Adrenal gland (tissue), 12 donors: ENCODE results near the gene NLGN4X. TPM values are rescaled to one million over a fixed set of nuclear protein-coding genes. Genes with fewer than 3 reads are reported as not detected.

Experiments used
- DNase-seq, 7 donors: peaks; one replicate each; pipeline ENCODE4 v3.0.0-alpha.2; 2019 to 2020
- H3K27ac ChIP-seq, 5 donors: fragments of 200-600 bp; sonication (generic) in 4 of 5; 1 replicate in 3 of 5; 2 replicates in 2 of 5; pipeline versions ENCODE4 v1.5.1 to v1.8.0; 2016 to 2020; ENCODE audit warnings: mild to moderate bottlenecking in 1 of 5
- H3K27me3 ChIP-seq: fragments of 200-600 bp; 2 replicates; pipeline ENCODE4 v1.8.0; 2021
- H3K36me3 ChIP-seq, 2 donors: fragments of 200-600 bp; replicated peaks in 1 of 2; 1 replicate in 1 of 2; 2 replicates in 1 of 2; pipeline versions ENCODE4 v1.5.1 to v1.8.0; 2018 to 2022
- H3K4me1 ChIP-seq, 2 donors: fragments of 200-600 bp; replicated peaks in 1 of 2; 1 replicate in 1 of 2; 2 replicates in 1 of 2; pipeline versions ENCODE4 v1.5.1 to v1.8.0; 2018 to 2021
- H3K4me3 ChIP-seq, 4 donors: fragments of 200-600 bp; sonication (generic) in 3 of 4; one replicate each; pipeline ENCODE4 v1.5.1; 2016 to 2018
- H3K9me3 ChIP-seq, 3 donors: fragments of 200-600 bp; sonication (generic) in 1 of 3; replicated peaks in 1 of 3; 1 replicate in 2 of 3; 2 replicates in 1 of 3; pipeline versions ENCODE4 v1.5.1 to v1.8.0; 2016 to 2021
- POLR2A ChIP-seq, 2 donors: fragments of 450-650 bp; IDR thresholded peaks; one replicate each; pipeline ENCODE4 v1.6.1; 2017; ENCODE audit warnings: antibody characterized with exemption in 2 of 2, mild to moderate bottlenecking in 2 of 2, moderate library complexity in 1 of 2
- WGBS, 4 donors: extraction: QIAGEN DNeasy Blood & Tissue Kit in 2 of 4; methylation state at CpG; one replicate each; pipeline versions ENCODE4 v1.1.5 to v1.1.7; 2013 to 2017; 5-methylcytosine and 5-hydroxymethylcytosine counted together
- intact Hi-C, 2 donors: fragments of 100-400 bp; cut with DNase I; formaldehyde crosslinking; loops; one replicate each; pipeline versions ENCODE4 v1.14.1 to v1.15.0; 2022 to 2023
- polyA plus RNA-seq, 3 donors: library from polyadenylated mRNA; stranded (reverse); fragments of 200-250 nt in 2 of 3; fragments of 350-450 nt in 1 of 3; fragmentation: Illumina TruSeq in 1 of 3; extraction: RNeasy Lipid Tissue Mini Kit (QIAGEN cat#74804) in 1 of 3; gene quantifications; one replicate each; pipeline ENCODE4 v1.2.3, GENCODE V29; 2013 to 2014
- total RNA-seq, 9 donors: library from RNA; depleted of rRNA in 4 of 9; stranded (reverse); fragments of >200 nt in 4 of 9; fragments of 120-200 nt in 1 of 9; fragmentation: NEBNext Ultra II Directional in 1 of 9; extraction: Animal tissue kit (Norgen Biotek cat#: 25700) in 1 of 9; gene quantifications; one replicate each; pipeline versions ENCODE4 v1.1.0 to v1.2.4, GENCODE V29; 2013 to 2023
- TF ChIP-seq, protein P1 (sequence below), 6 experiments: fragments of 450-650 bp in 4 of 6; fragments of 200-600 bp in 2 of 6; sonication (generic) in 1 of 6; IDR thresholded peaks; 1 replicate in 5 of 6; 2 replicates in 1 of 6; pipeline versions ENCODE4 v1.5.1 to v1.8.0; 2016 to 2021; ENCODE audit warnings: antibody characterized with exemption in 6 of 6, mild to moderate bottlenecking in 2 of 6, moderate library complexity in 1 of 6
- donor health status: healthy with polysubstance abuse.
- donor health status: Bipolar disorder and iron deficiency.
- donor health status: DM: yes; HTN: yes; CAD: no.
- donor health status: DM: no; HTN: no; CAD: no.
- donor health status: DM: no; HTN: no; CAD: no.
- donor health status: DM: yes; HTN: yes; CAD: no.

The NLGN4X gene
- total and polyA plus RNA-seq, 12 donors: 0.16 to 3.4 (median 1.3) TPM

DNA sequence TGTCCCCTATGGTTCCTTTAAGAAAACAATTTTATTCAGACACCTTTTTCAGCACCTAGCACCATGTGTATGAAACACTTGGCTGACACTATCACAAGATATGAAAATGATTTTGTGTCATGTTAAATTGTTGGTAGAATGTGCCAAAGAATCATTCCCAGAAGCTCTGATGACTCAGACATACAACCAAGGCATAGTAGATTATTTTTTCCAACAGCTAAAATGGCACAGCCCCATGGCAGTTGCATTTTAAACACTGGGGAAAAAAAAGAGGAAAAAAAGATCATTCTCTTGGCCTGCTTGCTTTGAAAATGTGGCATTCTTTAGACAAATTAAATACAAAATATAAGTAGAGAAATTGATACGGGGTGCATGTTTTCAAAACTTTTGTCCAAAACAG, 230.2 kb downstream of the NLGN4X start:
- TF ChIP-seq, protein P1, sequence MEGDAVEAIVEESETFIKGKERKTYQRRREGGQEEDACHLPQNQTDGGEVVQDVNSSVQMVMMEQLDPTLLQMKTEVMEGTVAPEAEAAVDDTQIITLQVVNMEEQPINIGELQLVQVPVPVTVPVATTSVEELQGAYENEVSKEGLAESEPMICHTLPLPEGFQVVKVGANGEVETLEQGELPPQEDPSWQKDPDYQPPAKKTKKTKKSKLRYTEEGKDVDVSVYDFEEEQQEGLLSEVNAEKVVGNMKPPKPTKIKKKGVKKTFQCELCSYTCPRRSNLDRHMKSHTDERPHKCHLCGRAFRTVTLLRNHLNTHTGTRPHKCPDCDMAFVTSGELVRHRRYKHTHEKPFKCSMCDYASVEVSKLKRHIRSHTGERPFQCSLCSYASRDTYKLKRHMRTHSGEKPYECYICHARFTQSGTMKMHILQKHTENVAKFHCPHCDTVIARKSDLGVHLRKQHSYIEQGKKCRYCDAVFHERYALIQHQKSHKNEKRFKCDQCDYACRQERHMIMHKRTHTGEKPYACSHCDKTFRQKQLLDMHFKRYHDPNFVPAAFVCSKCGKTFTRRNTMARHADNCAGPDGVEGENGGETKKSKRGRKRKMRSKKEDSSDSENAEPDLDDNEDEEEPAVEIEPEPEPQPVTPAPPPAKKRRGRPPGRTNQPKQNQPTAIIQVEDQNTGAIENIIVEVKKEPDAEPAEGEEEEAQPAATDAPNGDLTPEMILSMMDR (IDR thresholded peaks at IDR 0.05): no peak
- TF ChIP-seq POLR2A (IDR thresholded peaks at IDR 0.05): no peak
- intact Hi-C loops: no loop called here
- no peak for DNase-seq
- 76 to 91% (median 80%) methylated on average over 1 of the region's 1 CpG for WGBS, 4 donors
- no peaks in the 10 kb centered on the region for H3K36me3 ChIP-seq
- H3K27ac ChIP-seq: no peak overlapping the region
- H3K4me3 ChIP-seq: no peak overlapping the region
- no peaks in the 10 kb centered on the region for H3K4me1 ChIP-seq
- no peaks in the 10 kb centered on the region for H3K27me3 ChIP-seq
- H3K9me3 ChIP-seq: no peaks in the 10 kb centered on the region

DNA sequence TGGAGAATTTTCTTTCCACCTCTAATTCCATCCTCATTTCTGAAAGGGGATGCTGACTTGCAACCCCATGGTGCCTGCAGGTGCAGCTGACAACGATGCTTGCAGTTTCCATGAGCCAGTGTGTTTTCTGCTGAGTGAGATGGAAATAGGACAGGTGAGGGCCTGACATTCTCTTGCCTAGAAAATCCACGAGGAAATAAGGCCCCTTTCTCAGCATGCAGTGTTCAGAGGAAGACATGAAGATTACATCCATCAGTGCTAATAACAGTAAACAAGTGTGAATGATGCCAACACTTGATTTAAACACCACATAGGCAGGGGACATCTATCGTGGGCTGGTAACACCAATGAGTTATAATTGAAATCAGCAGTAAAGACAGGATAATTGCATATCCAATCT, 237.3 kb downstream of the NLGN4X start:
- intact Hi-C loops: no loop called here

DNA sequence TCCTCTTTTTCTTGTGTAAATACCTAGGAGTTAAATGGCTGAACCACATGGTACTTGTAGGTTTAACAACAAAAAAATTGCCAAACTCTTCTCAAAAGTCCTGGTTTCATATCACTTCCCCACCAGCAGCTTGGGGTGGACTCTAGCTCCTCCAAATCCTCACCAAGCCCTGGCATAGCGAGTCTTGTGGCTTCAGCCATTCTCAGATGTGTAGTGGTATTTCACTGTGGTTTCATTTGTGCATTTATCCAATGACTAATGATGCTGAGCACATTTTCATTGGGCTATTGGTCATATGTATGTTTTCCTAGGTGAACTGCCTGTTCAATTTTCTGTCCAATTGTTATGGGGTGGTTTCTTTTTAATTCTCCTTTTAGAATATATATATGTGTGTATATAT, 249.3 kb downstream of the NLGN4X start:
- Histone ChIP-seq H3K4me3 (no peak overlapping the region), H3K27me3 (no peaks in the 10 kb centered on the region), H3K4me1 (no peaks in the 10 kb centered on the region), H3K27ac (no peak overlapping the region), H3K36me3 (no peaks in the 10 kb centered on the region), H3K9me3 (no peaks in the 10 kb centered on the region)
- DNase-seq: no peak
- 68 to 82% (median 73%) methylated on average over 1 of the region's 1 CpG for WGBS, 4 donors
- TF ChIP-seq POLR2A (IDR thresholded peaks at IDR 0.05): no peak
- TF ChIP-seq, protein P1 (IDR thresholded peaks at IDR 0.05): no peak
- intact Hi-C loops: no loop called here

More for the DNA sequence above, 237.3 kb downstream of the NLGN4X start:
- no peaks in the 10 kb centered on the region for H3K4me1 ChIP-seq
- no peaks in the 10 kb centered on the region for H3K27me3 ChIP-seq
- no peak overlapping the region for H3K27ac ChIP-seq
- H3K36me3 ChIP-seq: no peaks in the 10 kb centered on the region
- 49 to 86% (median 53%) methylated on average over 2 to 3 of the region's 3 CpGs for WGBS, 4 donors
- H3K9me3 ChIP-seq: no peaks in the 10 kb centered on the region
- no peak for TF ChIP-seq POLR2A (IDR thresholded peaks at IDR 0.05)
- TF ChIP-seq, protein P1 (IDR thresholded peaks at IDR 0.05): no peak
- DNase-seq: no peak
- no peak overlapping the region for H3K4me3 ChIP-seq

DNA sequence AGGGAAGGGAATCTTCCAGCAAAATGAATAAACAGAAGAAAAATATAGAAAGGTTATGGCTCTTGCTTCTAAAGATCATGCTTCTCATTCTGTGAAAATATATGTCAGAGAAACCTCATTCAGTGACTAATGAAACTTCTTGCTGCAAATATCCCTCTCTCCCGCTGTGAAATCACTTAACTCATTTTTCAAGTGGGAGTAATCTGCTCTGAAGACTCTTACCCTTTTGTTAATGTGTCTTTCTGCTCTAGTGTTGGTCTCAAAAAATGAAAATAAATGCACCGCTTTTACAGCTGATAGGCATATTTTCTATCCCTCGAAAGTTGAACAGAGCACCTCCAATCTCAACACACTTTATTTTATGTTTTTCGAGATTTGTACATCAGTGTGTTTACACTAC, 252.3 kb downstream of the NLGN4X start:
- DNase-seq: no peak
- 42 to 56% (median 55%) methylated on average over 4 of the region's 4 CpGs for WGBS, 4 donors
- no peaks in the 10 kb centered on the region for H3K9me3 ChIP-seq
- no peak for TF ChIP-seq POLR2A (IDR thresholded peaks at IDR 0.05)
- TF ChIP-seq, protein P1 (IDR thresholded peaks at IDR 0.05): no peak
- H3K4me3 ChIP-seq: no peak overlapping the region
- intact Hi-C loops: no loop called here
- no peaks in the 10 kb centered on the region for H3K27me3 ChIP-seq
- no peaks in the 10 kb centered on the region for H3K4me1 ChIP-seq
- H3K27ac ChIP-seq: no peak overlapping the region
- H3K36me3 ChIP-seq: no peaks in the 10 kb centered on the region
